HG02610 (cell line): ENCODE measurements around the gene THRB.

ENCODE experiments used
- ATAC-seq: cut with Tn5 transposase; IDR thresholded peaks from one replicate; pipeline ENCODE4 v1.9.1; 2021; ENCODE audit warnings: mild to moderate bottlenecking, moderate library complexity; ENCODE audit not compliant: unreplicated experiment

THRB gene

GRCh38 chr3:24385012-24385615, 109.5 kb downstream of the THRB start:
- ATAC-seq = no peak

GRCh38 chr3:24382647-24383046, 112.0 kb downstream of the THRB start:
- no peak for ATAC-seq

GRCh38 chr3:24379936-24380335, 114.7 kb downstream of the THRB start:
- no peak for ATAC-seq

- no peak for ATAC-seq
Measured at GRCh38 chr3:24378313-24378712, 116.3 kb downstream of the THRB start.

GRCh38 chr3:24377218-24377993, 117.2 kb downstream of the THRB start:
- ATAC-seq = no peak

GRCh38 chr3:24375947-24376384, 118.7 kb downstream of the THRB start:
- no peak for ATAC-seq

- no peak for ATAC-seq
Measured at GRCh38 chr3:24374801-24375200, 119.8 kb downstream of the THRB start.

- ATAC-seq = no peak
Measured at GRCh38 chr3:24373198-24373959, 121.3 kb downstream of the THRB start.

- no peak for ATAC-seq
Measured at GRCh38 chr3:24372559-24373197, 122.0 kb downstream of the THRB start.

GRCh38 chr3:24370352-24371090, 124.1 kb downstream of the THRB start:
- no peak for ATAC-seq

- no peak for ATAC-seq
Measured at GRCh38 chr3:24368605-24369004, 126.0 kb downstream of the THRB start.

- ATAC-seq = no peak
Measured at GRCh38 chr3:24367664-24368264, 126.9 kb downstream of the THRB start.

GRCh38 chr3:24367216-24367615, 127.4 kb downstream of the THRB start:
- ATAC-seq = no peak

GRCh38 chr3:24365168-24365567, 129.5 kb downstream of the THRB start:
- no peak for ATAC-seq

- ATAC-seq = no peak
Measured at GRCh38 chr3:24364359-24364758, 130.3 kb downstream of the THRB start.

GRCh38 chr3:24363242-24363641, 131.4 kb downstream of the THRB start:
- ATAC-seq = no peak

- ATAC-seq = no peak
Measured at GRCh38 chr3:24361623-24362022, 133.0 kb downstream of the THRB start.

- ATAC-seq = no peak
Measured at GRCh38 chr3:24360957-24361356, 133.7 kb downstream of the THRB start.

- ATAC-seq = no peak
Measured at GRCh38 chr3:24359645-24360462, 134.8 kb downstream of the THRB start.
